ENCODE measurements around the gene TCTA. TPM values are rescaled to one million over a fixed set of nuclear protein-coding genes. Genes with fewer than 3 reads are reported as not detected.

The TCTA gene
- total RNA-seq, 1 experiment from 2014 or later, result 17.6 TPM

GRCh38 chr3:49454898-49455681 lies 42.9 kb downstream of the TCTA start:
- no peak overlapping the region for H3K4me3 ChIP-seq (ENCODE audit: low read depth in 2 of 2, low read length in 2 of 2)
- in situ Hi-C loops (cut with HindIII; ENCODE audit: low pct_unique_long_range_greater_than_20kb, low sequenced_read_pairs), result no loop called here
- CTCF ChIA-PET, result interaction anchor here (0.6 kb wide), 1 partner anchor 23 kb away, joined by 10 read pairs; no protein-coding TSS in a partner anchor
- TF ChIP-seq TCF7L2 (IDR thresholded peaks at IDR 0.05; ENCODE audit: low read depth, low read length), result no peak
- no peak for TF ChIP-seq POLR2AphosphoS5 (IDR thresholded peaks at IDR 0.05; ENCODE audit: low read depth, low read length)
- TF ChIP-seq REST (IDR thresholded peaks at IDR 0.05; ENCODE audit: insufficient read depth in 1 of 2, low read depth in 2 of 2, low read length in 1 of 2), result no peak
- no peak for TF ChIP-seq SIN3A (IDR thresholded peaks at IDR 0.05; ENCODE audit: borderline replicate concordance, insufficient read depth, low read depth, low read length)
- no peak for TF ChIP-seq CTCF (IDR thresholded peaks at IDR 0.05)
- ATAC-seq, result no peak
- peaks cover 3% of the 10 kb centered on the region; the same call in 1 of the 2 replicates for H3K4me1 ChIP-seq (ENCODE audit: control insufficient read depth, insufficient read depth, low read length)
- no peaks in the 10 kb centered on the region for H3K36me3 ChIP-seq (ENCODE audit: control insufficient read depth, insufficient read depth, low read length)
- no peak overlapping the region for H3K27ac ChIP-seq (ENCODE audit: low read length)
- intact Hi-C loops (cut with micrococcal nuclease; ENCODE audit: unreplicated experiment), result no loop called here
- POLR2A ChIA-PET, result no interaction called here
- no peaks in the 10 kb centered on the region for H3K27me3 ChIP-seq (ENCODE audit: control insufficient read depth, insufficient read depth, low read length)
- no TSS peak for BruUV-seq (replicated peaks)
- no peaks in the 10 kb centered on the region for H3K9me3 ChIP-seq (ENCODE audit: control insufficient read depth, insufficient read depth, low read depth, low read length)
- DNase-seq (ENCODE audit: low read depth, low spot score), result no peak

GRCh38 chr3:49456466-49456865 lies 44.2 kb downstream of the TCTA start:
- CTCF ChIA-PET, result no interaction called here
- DNase-seq (ENCODE audit: low read depth, low spot score), result no peak
- in situ Hi-C loops (cut with HindIII; ENCODE audit: low pct_unique_long_range_greater_than_20kb, low sequenced_read_pairs) (no loop called here), intact Hi-C loops (cut with micrococcal nuclease; ENCODE audit: unreplicated experiment) (no loop called here)
- ATAC-seq, result no peak
- H3K9me3 ChIP-seq (ENCODE audit: control insufficient read depth, insufficient read depth, low read depth, low read length), result no peaks in the 10 kb centered on the region
- H3K4me1 ChIP-seq (ENCODE audit: control insufficient read depth, insufficient read depth, low read length), result peaks cover 7% of the 10 kb centered on the region
- no peak for TF ChIP-seq SIN3A (IDR thresholded peaks at IDR 0.05; ENCODE audit: borderline replicate concordance, insufficient read depth, low read depth, low read length)
- no peak for TF ChIP-seq CTCF (IDR thresholded peaks at IDR 0.05)
- no peak for TF ChIP-seq TCF7L2 (IDR thresholded peaks at IDR 0.05; ENCODE audit: low read depth, low read length)
- no peak for TF ChIP-seq REST (IDR thresholded peaks at IDR 0.05; ENCODE audit: insufficient read depth in 1 of 2, low read depth in 2 of 2, low read length in 1 of 2)
- no peak for TF ChIP-seq POLR2AphosphoS5 (IDR thresholded peaks at IDR 0.05; ENCODE audit: low read depth, low read length)
- H3K4me3 ChIP-seq (ENCODE audit: low read depth in 2 of 2, low read length in 2 of 2), result no peak overlapping the region
- POLR2A ChIA-PET, result no interaction called here
- no TSS peak for BruUV-seq (replicated peaks)
- H3K36me3 ChIP-seq (ENCODE audit: control insufficient read depth, insufficient read depth, low read length), result no peaks in the 10 kb centered on the region
- no peaks in the 10 kb centered on the region for H3K27me3 ChIP-seq (ENCODE audit: control insufficient read depth, insufficient read depth, low read length)
- no peak overlapping the region for H3K27ac ChIP-seq (ENCODE audit: low read length)
